Osteocyte (in vitro differentiated cells): ENCODE data around the gene HDAC6. TPM values are rescaled to one million over a fixed set of nuclear protein-coding genes. Genes with fewer than 3 reads are reported as not detected.

Source experiments
- DNase-seq: peaks from one replicate; pipeline ENCODE4 v3.0.0; 2021; ENCODE audit warnings: mixed read lengths; ENCODE audit not compliant: unreplicated experiment; ENCODE audit errors: extremely low spot score
- H3K27ac Mint-ChIP-seq: one replicate; pipeline ENCODE4 v1.8.0; 2021; ENCODE audit warnings: mild to moderate bottlenecking, mixed read lengths; ENCODE audit not compliant: unreplicated experiment
- H3K27me3 Mint-ChIP-seq: one replicate; pipeline ENCODE4 v1.8.0; 2021; ENCODE audit warnings: mixed read lengths; ENCODE audit not compliant: unreplicated experiment
- H3K36me3 Mint-ChIP-seq: one replicate; pipeline ENCODE4 v1.8.0; 2021; ENCODE audit warnings: mixed read lengths; ENCODE audit not compliant: unreplicated experiment
- H3K4me1 Mint-ChIP-seq: one replicate; pipeline ENCODE4 v1.8.0; 2021; ENCODE audit warnings: mixed read lengths; ENCODE audit not compliant: unreplicated experiment
- H3K4me3 Mint-ChIP-seq: one replicate; pipeline ENCODE4 v1.8.0; 2021; ENCODE audit warnings: mild to moderate bottlenecking, moderate library complexity, mixed read lengths; ENCODE audit not compliant: unreplicated experiment
- H3K9me3 Mint-ChIP-seq: one replicate; pipeline ENCODE4 v1.8.0; 2021; ENCODE audit warnings: mixed read lengths; ENCODE audit not compliant: unreplicated experiment
- CTCF ChIP-seq: fragments of 200-600 bp; sonication (generic); IDR thresholded peaks from 2 replicates; pipeline ENCODE4 v1.5.0; 2021; ENCODE audit warnings: antibody characterized with exemption, mild to moderate bottlenecking, moderate library complexity
- total RNA-seq: library from RNA; stranded (reverse); gene quantifications from 2 replicates; pipeline ENCODE4 v1.2.1, GENCODE V29; 2021

The HDAC6 gene
- total RNA-seq, 1 donor from 2014 or later = 124 TPM

- H3K9me3 Mint-ChIP-seq = no peaks in the 10 kb centered on the region
- no peak for DNase-seq
- no peak overlapping the region for H3K27ac Mint-ChIP-seq
- no peaks in the 10 kb centered on the region for H3K27me3 Mint-ChIP-seq
- no peak overlapping the region for H3K4me3 Mint-ChIP-seq
- TF ChIP-seq CTCF = no peak
- H3K36me3 Mint-ChIP-seq = peaks cover 12% of the 10 kb centered on the region
- no peaks in the 10 kb centered on the region for H3K4me1 Mint-ChIP-seq
Observed at GRCh38 chrX:48823053-48823452, 21.2 kb downstream of the HDAC6 start.

GRCh38 chrX:48824066-48824465 lies 22.2 kb downstream of the HDAC6 start:
- no peak overlapping the region for H3K4me3 Mint-ChIP-seq
- no peaks in the 10 kb centered on the region for H3K4me1 Mint-ChIP-seq
- no peak for TF ChIP-seq CTCF
- DNase-seq = no peak
- H3K36me3 Mint-ChIP-seq = peaks cover 12% of the 10 kb centered on the region
- H3K9me3 Mint-ChIP-seq = no peaks in the 10 kb centered on the region
- no peak overlapping the region for H3K27ac Mint-ChIP-seq
- H3K27me3 Mint-ChIP-seq = no peaks in the 10 kb centered on the region

- DNase-seq = no peak
- no peak for TF ChIP-seq CTCF
- Mint-ChIP-seq H3K4me1 (no peaks in the 10 kb centered on the region), H3K9me3 (no peaks in the 10 kb centered on the region), H3K27me3 (peaks cover 4% of the 10 kb centered on the region), H3K4me3 (no peak within 1 kb of the TSS), H3K36me3 (peaks cover 12% of the 10 kb centered on the region), H3K27ac (no peak within 1 kb of the TSS)
Observed at GRCh38 chrX:48826135-48826875, 24.4 kb downstream of the HDAC6 start, which contains the start of gene ERAS. ERAS (plus strand) TSS chrX:48826513; CDS start chrX:48829124, 2,611 bp downstream.

GRCh38 chrX:48826876-48827653 lies 25.2 kb downstream of the HDAC6 start:
- no peak for DNase-seq
- peaks cover 4% of the 10 kb centered on the region for H3K27me3 Mint-ChIP-seq
- H3K36me3 Mint-ChIP-seq = peaks cover 12% of the 10 kb centered on the region
- H3K4me3 Mint-ChIP-seq = no peak overlapping the region
- no peaks in the 10 kb centered on the region for H3K4me1 Mint-ChIP-seq
- no peaks in the 10 kb centered on the region for H3K9me3 Mint-ChIP-seq
- TF ChIP-seq CTCF = no peak
- H3K27ac Mint-ChIP-seq = no peak overlapping the region

- H3K4me3 Mint-ChIP-seq = no peak overlapping the region
- no peak for DNase-seq
- no peak overlapping the region for H3K27ac Mint-ChIP-seq
- H3K4me1 Mint-ChIP-seq = no peaks in the 10 kb centered on the region
- H3K36me3 Mint-ChIP-seq = peaks cover 12% of the 10 kb centered on the region
- TF ChIP-seq CTCF = no peak
- H3K27me3 Mint-ChIP-seq = peaks cover 6% of the 10 kb centered on the region
- H3K9me3 Mint-ChIP-seq = no peaks in the 10 kb centered on the region
Observed at GRCh38 chrX:48827654-48827968, 25.7 kb downstream of the HDAC6 start.
